Smooth muscle cell (in vitro differentiated cells): ENCODE measurements around the gene DOLK. TPM values are rescaled to one million over a fixed set of nuclear protein-coding genes. Genes with fewer than 3 reads are reported as not detected.
"Not testable (repeated sequence)": the region's sequence is repeated elsewhere in the genome, so short reads cannot be mapped to it uniquely, and the experiment has no call there.

Experiments
- DNase-seq: peaks from one replicate; lab custom pipeline; 2025; ENCODE audit not compliant: unreplicated experiment; lab: John Stamatoyannopoulos, UW
- H2AFZ ChIP-seq: fragments of 200-600 bp; sonication (generic); 2 replicates; pipeline ENCODE4 v1.6.0; 2016; ENCODE audit warnings: antibody characterized with exemption, low read depth, mild to moderate bottlenecking
- H3F3A ChIP-seq: fragments of 200-600 bp; sonication (generic); 2 replicates; pipeline ENCODE4 v1.6.0; 2017; ENCODE audit warnings: antibody characterized with exemption, low read depth
- H3K27ac ChIP-seq: fragments of 200-600 bp; sonication (generic); 2 replicates; pipeline ENCODE4 v1.5.1; 2016; ENCODE audit warnings: low read depth, mild to moderate bottlenecking
- H3K27me3 ChIP-seq: fragments of 200-600 bp; sonication (generic); 2 replicates; pipeline ENCODE4 v1.6.1; 2016; ENCODE audit warnings: low read depth, mild to moderate bottlenecking
- H3K36me3 ChIP-seq: fragments of 200-600 bp; sonication (generic); 2 replicates; pipeline ENCODE4 v1.5.1; 2016; ENCODE audit warnings: low read depth
- H3K4me1 ChIP-seq: fragments of 200-600 bp; sonication (generic); 2 replicates; pipeline ENCODE4 v1.5.1; 2016; ENCODE audit warnings: low read depth
- H3K4me2 ChIP-seq: fragments of 200-600 bp; sonication (generic); 2 replicates; pipeline ENCODE4 v1.6.0; 2016; ENCODE audit warnings: mild to moderate bottlenecking
- H3K4me3 ChIP-seq: fragments of 200-600 bp; sonication (generic); 2 replicates; pipeline ENCODE4 v1.5.1; 2016; ENCODE audit warnings: mild to moderate bottlenecking
- H3K79me2 ChIP-seq: fragments of 200-600 bp; sonication (generic); 2 replicates; pipeline ENCODE4 v1.6.0; 2016; ENCODE audit warnings: low read depth, mild to moderate bottlenecking
- H3K9ac ChIP-seq: fragments of 200-600 bp; sonication (generic); 2 replicates; pipeline ENCODE4 v1.6.0; 2016; ENCODE audit warnings: low read depth
- H3K9me3 ChIP-seq: fragments of 200-600 bp; sonication (generic); replicated peaks from 2 replicates; pipeline ENCODE4 v1.5.1; 2016; ENCODE audit warnings: low read depth
- H4K20me1 ChIP-seq: fragments of 200-600 bp; sonication (generic); 2 replicates; pipeline ENCODE4 v1.6.0; 2016; ENCODE audit warnings: low read depth
- WGBS: methylation state at CpG from one replicate; pipeline ENCODE4 v1.1.7; 2016; ENCODE audit warnings: low lambda C conversion rate; 5-methylcytosine and 5-hydroxymethylcytosine counted together
- polyA plus RNA-seq: library from polyadenylated mRNA; unstranded; fragments of >200 nt; fragmentation: Nextera tagmentation; extraction: Ambion mirVana; gene quantifications from 2 replicates; pipeline ENCODE4 v1.2.1, GENCODE V29; 2016
- total RNA-seq: library from RNA; depleted of rRNA; stranded (reverse); fragments of >200 nt; gene quantifications from 2 replicates; pipeline ENCODE4 v1.2.3, GENCODE V29; 2014
- TF ChIP-seq, protein P1 (sequence below): fragments of 200-600 bp; sonication (generic); IDR thresholded peaks from 2 replicates; pipeline ENCODE4 v1.5.1; 2017; ENCODE audit warnings: borderline replicate concordance, mild to moderate bottlenecking, antibody characterized with exemption; ENCODE audit not compliant: insufficient read depth, poor library complexity, severe bottlenecking

DOLK gene
- total and polyA plus RNA-seq, 2 experiments from 2014 or later, result 14.1 to 31.3 TPM

DNA sequence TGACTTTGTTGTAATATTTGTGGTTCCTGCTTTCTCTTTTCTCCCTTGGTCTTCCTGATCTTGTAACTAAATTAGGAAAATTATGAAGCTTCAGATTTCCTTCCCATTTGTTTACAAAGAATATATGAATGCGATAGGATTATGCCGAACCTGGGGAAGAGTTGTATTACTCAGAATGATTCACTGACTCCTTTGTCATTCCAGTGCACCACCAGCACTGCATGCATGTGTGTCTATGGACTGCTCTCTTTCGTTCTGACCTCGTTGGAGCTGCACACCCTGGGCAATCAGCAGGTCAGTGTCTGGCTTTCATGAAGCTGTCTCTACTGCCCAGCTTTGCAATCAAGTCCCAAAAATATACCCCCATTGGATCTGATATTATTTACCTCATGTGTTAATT, 25.6 kb upstream of the DOLK start:
- Histone ChIP-seq H3K9ac (no peak overlapping the region), H4K20me1 (no peaks in the 10 kb centered on the region), H3K4me2 (no peak overlapping the region), H3K36me3 (peaks cover 22% of the 10 kb centered on the region), H3K27me3 (no peaks in the 10 kb centered on the region), H2AFZ (no peak overlapping the region), H3F3A (no peaks in the 10 kb centered on the region), H3K27ac (no peak overlapping the region), H3K79me2 (no peaks in the 10 kb centered on the region), H3K9me3 (no peaks in the 10 kb centered on the region), H3K4me3 (no peak overlapping the region), H3K4me1 (no peaks in the 10 kb centered on the region)
- 81% methylated on average over 4 of the region's 4 CpGs for WGBS
- no peak for DNase-seq
- TF ChIP-seq, protein P1, sequence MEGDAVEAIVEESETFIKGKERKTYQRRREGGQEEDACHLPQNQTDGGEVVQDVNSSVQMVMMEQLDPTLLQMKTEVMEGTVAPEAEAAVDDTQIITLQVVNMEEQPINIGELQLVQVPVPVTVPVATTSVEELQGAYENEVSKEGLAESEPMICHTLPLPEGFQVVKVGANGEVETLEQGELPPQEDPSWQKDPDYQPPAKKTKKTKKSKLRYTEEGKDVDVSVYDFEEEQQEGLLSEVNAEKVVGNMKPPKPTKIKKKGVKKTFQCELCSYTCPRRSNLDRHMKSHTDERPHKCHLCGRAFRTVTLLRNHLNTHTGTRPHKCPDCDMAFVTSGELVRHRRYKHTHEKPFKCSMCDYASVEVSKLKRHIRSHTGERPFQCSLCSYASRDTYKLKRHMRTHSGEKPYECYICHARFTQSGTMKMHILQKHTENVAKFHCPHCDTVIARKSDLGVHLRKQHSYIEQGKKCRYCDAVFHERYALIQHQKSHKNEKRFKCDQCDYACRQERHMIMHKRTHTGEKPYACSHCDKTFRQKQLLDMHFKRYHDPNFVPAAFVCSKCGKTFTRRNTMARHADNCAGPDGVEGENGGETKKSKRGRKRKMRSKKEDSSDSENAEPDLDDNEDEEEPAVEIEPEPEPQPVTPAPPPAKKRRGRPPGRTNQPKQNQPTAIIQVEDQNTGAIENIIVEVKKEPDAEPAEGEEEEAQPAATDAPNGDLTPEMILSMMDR, result no peak

DNA sequence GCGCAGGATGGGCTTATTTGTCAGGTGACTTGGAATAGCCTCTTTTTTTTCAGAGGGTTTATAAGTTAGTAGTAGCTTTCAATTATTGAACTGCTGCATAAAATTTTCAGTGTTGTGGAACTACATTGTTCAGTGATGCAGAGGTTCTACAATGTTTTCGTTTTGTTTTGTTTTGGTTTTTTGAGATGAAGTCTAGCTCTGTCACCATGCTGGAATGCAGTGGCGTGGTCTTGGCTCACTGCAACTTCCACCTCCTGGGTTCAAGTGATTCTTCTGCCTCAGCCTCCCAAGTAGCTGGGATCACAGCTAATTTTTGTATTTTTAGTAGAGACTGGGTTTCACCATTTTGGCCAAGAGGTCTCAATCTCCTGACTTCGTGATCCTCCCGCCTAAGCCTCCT, 22.1 kb upstream of the DOLK start:
- H3K4me3 ChIP-seq, result no peak overlapping the region
- peaks cover 16% of the 10 kb centered on the region for H3K36me3 ChIP-seq

DNA sequence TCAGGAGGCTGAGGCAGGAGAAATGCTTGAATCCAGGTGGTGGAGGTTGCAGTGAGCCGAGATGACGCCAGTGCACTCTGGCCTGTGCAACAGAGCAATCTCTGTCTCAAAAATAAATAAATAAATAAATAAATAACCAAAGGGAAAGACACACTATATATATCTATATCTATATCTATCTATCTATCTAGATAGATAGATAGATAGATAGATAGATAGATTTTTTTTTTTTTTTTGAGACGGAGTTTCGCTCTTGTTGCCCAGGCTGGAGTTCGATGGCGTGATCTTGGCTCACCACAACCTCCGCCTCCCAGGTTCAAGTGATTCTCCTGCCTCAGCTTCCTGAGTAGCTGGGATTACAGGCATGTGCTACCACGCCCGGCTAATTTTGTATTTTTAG, 14.0 kb upstream of the DOLK start:
- H3K4me1 ChIP-seq, H3K4me2 ChIP-seq, H3K27ac ChIP-seq, H2AFZ ChIP-seq, DNase-seq, H3K27me3 ChIP-seq, H3K4me3 ChIP-seq, H3K9me3 ChIP-seq, H3K79me2 ChIP-seq, H3K9ac ChIP-seq, H3F3A ChIP-seq, H4K20me1 ChIP-seq: not testable (repeated sequence)
- 98% methylated on average over 9 of the region's 9 CpGs for WGBS
- H3K36me3 ChIP-seq, result peaks cover 23% of the 10 kb centered on the region

More for the DNA sequence above, 22.1 kb upstream of the DOLK start:
- Histone ChIP-seq H2AFZ (no peak overlapping the region), H3K4me2 (no peak overlapping the region), H3F3A (no peaks in the 10 kb centered on the region), H3K9me3 (no peaks in the 10 kb centered on the region), H3K79me2 (no peaks in the 10 kb centered on the region), H3K27me3 (no peaks in the 10 kb centered on the region), H3K27ac (no peak overlapping the region), H3K9ac (no peak overlapping the region), H3K4me1 (no peaks in the 10 kb centered on the region), H4K20me1 (no peaks in the 10 kb centered on the region)
- no peak for DNase-seq
- TF ChIP-seq, protein P1, result no peak
- 97% methylated on average over 5 of the region's 5 CpGs for WGBS

DNA sequence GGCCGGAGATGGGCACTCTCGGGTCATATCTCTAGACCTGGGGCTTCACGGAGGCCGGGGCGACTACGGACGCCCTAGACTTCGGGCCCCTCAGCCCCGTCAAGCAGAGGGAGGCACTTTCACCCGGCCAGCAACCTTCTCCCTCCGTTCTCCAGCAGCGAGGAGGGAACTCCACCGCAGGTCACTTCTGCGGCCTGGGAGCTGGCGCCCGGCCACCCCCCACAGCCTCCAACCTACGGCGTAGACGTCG, 201 bp downstream of the DOLK start:
- Histone ChIP-seq H3K4me3 (peak overlapping the region; percentile 75), H3K36me3 (no peaks in the 10 kb centered on the region), H4K20me1 (peaks cover 4% of the 10 kb centered on the region), H3K4me1 (peaks cover 8% of the 10 kb centered on the region), H3F3A (peaks cover 6% of the 10 kb centered on the region), H3K79me2 (peaks cover 40% of the 10 kb centered on the region), H3K9ac (peak overlapping the region; percentile 95), H3K9me3 (no peaks in the 10 kb centered on the region), H2AFZ (peak overlapping the region; percentile 66), H3K27ac (peak overlapping the region; percentile 96), H3K27me3 (no peaks in the 10 kb centered on the region), H3K4me2 (peak overlapping the region; percentile 90)
- WGBS, result under 1% methylated on average over 20 of the region's 20 CpGs
- no peak for DNase-seq
- TF ChIP-seq, protein P1, result no peak
